BLaER1 treated with 17β-estradiol and CSF1 and Interleukin-3, amounts not matched to agents 10 nM and 100 nM (cell line): ENCODE measurements around the gene HMGB1.
"Not testable (repeated sequence)": the region's sequence is repeated elsewhere in the genome, so short reads cannot be mapped to it uniquely, and the experiment has no call there.

Source experiments
- H3K27ac ChIP-seq, 11 experiments: shearing (Covaris generic); formaldehyde crosslinking; 2 replicates each; pipeline ENCODE4 v1.8.1; 2022
- H3K27me3 ChIP-seq, 11 experiments: shearing (Covaris generic); formaldehyde crosslinking; 2 replicates each; pipeline ENCODE4 v1.8.1; 2022
- H3K36me3 ChIP-seq, 11 experiments: shearing (Covaris generic); formaldehyde crosslinking; 2 replicates each; pipeline ENCODE4 v1.8.1; 2022
- H3K4me1 ChIP-seq, 10 experiments: shearing (Covaris generic); formaldehyde crosslinking; 2 replicates each; pipeline ENCODE4 v1.8.1; 2022
- H3K4me2 ChIP-seq, 11 experiments: shearing (Covaris generic); formaldehyde crosslinking; 2 replicates each; pipeline ENCODE4 v1.8.1; 2022
- H3K4me3 ChIP-seq, 10 experiments: shearing (Covaris generic); formaldehyde crosslinking; 2 replicates each; pipeline ENCODE4 v1.8.1; 2022
- H3K9ac ChIP-seq, 11 experiments: shearing (Covaris generic); formaldehyde crosslinking; 2 replicates each; pipeline ENCODE4 v1.8.1; 2022
- H3K9me3 ChIP-seq, 11 experiments: shearing (Covaris generic); formaldehyde crosslinking; replicated peaks in 1 of 11; 2 replicates each; pipeline ENCODE4 v1.8.1; 2022
- H4K20me1 ChIP-seq, 11 experiments: shearing (Covaris generic); formaldehyde crosslinking; 2 replicates each; pipeline ENCODE4 v1.8.1; 2022
- Cebpa-rat ChIP-seq, 11 experiments: shearing (Covaris generic); IDR thresholded peaks; 2 replicates each; pipeline ENCODE4 v1.8.1; 2022

The HMGB1 gene

GRCh38 chr13:30443957-30444404 is 21.8 kb downstream of the HMGB1 start:
- Histone ChIP-seq H3K27me3 (no peaks in the 10 kb centered on the region), H3K27ac (peak overlapping the region in 9 of 11 experiments; percentile 35 to 96 (median 89); a peak in 17 of 22 replicates), H3K4me1 (peaks cover 44 to 81% (median 77%) of the 10 kb centered on the region in 10 experiments), H3K36me3 (peaks cover 0 to 6% (median 0%) of the 10 kb centered on the region in 11 experiments; a peak in 5 of 22 replicates), H4K20me1 (no peaks in the 10 kb centered on the region), H3K4me2 (peak overlapping the region; percentile 47 to 95 (median 93)), H3K9me3 (peaks cover 0 to 29% (median 10%) of the 10 kb centered on the region in 11 experiments; a peak in 13 of 22 replicates), H3K4me3 (peak overlapping the region in 8 of 10 experiments; percentile 22 to 68 (median 38); a peak in 10 of 20 replicates), H3K9ac (peak overlapping the region in 9 of 11 experiments; percentile 49 to 92 (median 79); a peak in 17 of 22 replicates)
- peak in 1 of 11 experiments; percentile 37; a peak in 1 of 22 replicates for TF ChIP-seq Cebpa-rat (IDR thresholded peaks at IDR 0.05)

DNA sequence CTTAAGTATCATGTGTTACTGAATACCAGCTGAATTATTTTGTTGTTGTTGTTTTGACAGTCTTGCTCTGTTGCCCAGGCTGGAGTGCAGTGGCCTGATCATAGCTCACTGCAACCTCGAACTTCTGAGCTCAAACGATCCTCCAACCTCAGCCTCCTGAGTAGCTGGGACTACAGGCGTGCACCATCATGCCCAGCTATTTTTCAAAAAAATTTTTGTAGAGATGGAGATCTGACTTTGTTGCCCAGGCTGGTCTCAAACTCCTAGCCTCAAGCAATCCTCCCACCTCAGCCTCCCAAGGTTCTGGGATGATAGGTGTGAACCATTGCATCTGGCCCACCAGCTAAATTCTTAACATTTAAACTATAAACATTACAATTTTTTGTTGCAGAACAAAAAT is 22.2 kb downstream of the HMGB1 start:
- Histone ChIP-seq H3K4me3 (peak overlapping the region in 5 of 10 experiments; percentile 35 to 68 (median 43); a peak in 6 of 20 replicates), H3K4me1 (peaks cover 44 to 81% (median 75%) of the 10 kb centered on the region in 10 experiments), H3K4me2 (peak overlapping the region; percentile 47 to 95 (median 93)), H3K9me3 (peaks cover 0 to 29% (median 10%) of the 10 kb centered on the region in 11 experiments; a peak in 13 of 22 replicates), H3K9ac (peak overlapping the region in 9 of 11 experiments; percentile 49 to 92 (median 79); a peak in 14 of 22 replicates), H3K27ac (peak overlapping the region in 9 of 11 experiments; percentile 35 to 96 (median 89); a peak in 17 of 22 replicates)
- not testable (repeated sequence) for H4K20me1 ChIP-seq, H3K27me3 ChIP-seq, H3K36me3 ChIP-seq

DNA sequence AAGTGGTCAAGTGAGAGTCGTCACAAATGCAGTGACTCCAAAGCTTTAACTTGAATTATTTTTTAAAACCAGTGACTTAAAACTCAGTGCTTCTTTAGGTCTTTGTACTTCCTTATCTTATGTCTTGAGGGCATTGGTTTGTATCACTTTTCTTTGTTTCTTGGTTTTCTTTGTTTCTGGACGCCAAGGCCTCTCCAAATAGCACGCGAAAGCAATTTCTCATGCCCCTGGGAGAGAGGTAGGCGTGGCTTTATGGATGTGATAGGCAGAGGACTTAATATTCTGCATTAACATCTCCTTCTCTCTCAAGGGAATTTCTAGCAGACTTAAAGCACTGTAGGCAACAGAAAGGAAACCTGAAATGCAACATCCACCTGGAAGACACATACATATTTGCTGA is 22.8 kb downstream of the HMGB1 start:
- Histone ChIP-seq H3K9me3 (peaks cover 0 to 29% (median 10%) of the 10 kb centered on the region in 11 experiments; a peak in 13 of 22 replicates), H3K27me3 (no peaks in the 10 kb centered on the region), H3K27ac (peak overlapping the region in 8 of 11 experiments; percentile 84 to 96 (median 92); a peak in 15 of 22 replicates), H3K9ac (peak overlapping the region in 6 of 11 experiments; percentile 76 to 92 (median 88); a peak in 6 of 22 replicates), H3K4me2 (peak overlapping the region; percentile 47 to 95 (median 93); a peak in 21 of 22 replicates), H4K20me1 (no peaks in the 10 kb centered on the region), H3K36me3 (no peaks in the 10 kb centered on the region), H3K4me3 (no peak overlapping the region), H3K4me1 (peaks cover 44 to 80% (median 70%) of the 10 kb centered on the region in 10 experiments)
- TF ChIP-seq Cebpa-rat (IDR thresholded peaks at IDR 0.05): no peak

DNA sequence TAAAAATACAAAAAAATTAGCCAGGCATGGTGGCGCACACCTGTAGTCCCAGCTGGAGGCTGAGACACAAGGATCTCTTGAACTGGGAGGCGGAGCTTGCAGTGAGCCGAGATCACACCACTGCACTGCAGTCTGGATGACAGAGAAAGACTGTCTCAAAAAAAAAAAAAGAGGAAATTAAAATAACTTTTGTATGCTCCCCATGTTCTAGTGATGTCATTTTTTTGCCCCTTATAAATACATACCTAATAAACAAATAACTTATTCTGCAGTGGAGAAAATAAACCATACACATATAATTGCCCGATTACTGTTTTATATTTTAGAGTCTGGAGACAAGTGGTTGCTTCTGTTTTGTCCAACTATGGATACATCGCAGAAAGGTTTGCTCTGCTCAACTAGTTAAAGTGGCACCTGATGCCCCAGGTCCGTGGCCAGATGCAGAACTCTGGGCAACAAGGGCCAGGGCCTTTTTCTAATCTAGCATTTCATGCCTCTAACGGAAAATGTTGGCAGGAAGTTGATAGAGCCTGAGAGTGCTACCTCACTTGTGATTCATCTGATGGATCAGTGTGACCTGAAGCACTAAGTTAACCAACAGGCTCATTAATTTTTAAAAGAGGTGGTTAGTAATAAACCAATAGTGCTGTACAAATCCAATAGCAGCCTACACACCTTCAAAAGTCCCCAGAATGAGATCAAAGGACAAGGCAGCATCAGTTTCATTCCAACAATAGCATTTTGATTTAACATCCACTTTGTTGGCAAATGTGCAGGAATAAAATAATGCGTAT is 24.6 kb downstream of the HMGB1 start:
- Histone ChIP-seq H3K27ac (peak overlapping the region in 4 of 11 experiments; percentile 1 to 42 (median 6); a peak in 3 of 22 replicates), H3K4me1 (peaks cover 40 to 62% (median 52%) of the 10 kb centered on the region in 10 experiments), H3K4me3 (no peak overlapping the region), H4K20me1 (no peaks in the 10 kb centered on the region), H3K4me2 (peak overlapping the region in 9 of 11 experiments; percentile 15 to 95 (median 83); a peak in 16 of 22 replicates), H3K9me3 (peaks cover 0 to 29% (median 10%) of the 10 kb centered on the region in 11 experiments; a peak in 13 of 22 replicates), H3K36me3 (no peaks in the 10 kb centered on the region), H3K27me3 (no peaks in the 10 kb centered on the region), H3K9ac (no peak overlapping the region)
- TF ChIP-seq Cebpa-rat (IDR thresholded peaks at IDR 0.05): no peak

- Histone ChIP-seq H3K9me3 (peaks cover 0 to 29% (median 10%) of the 10 kb centered on the region in 11 experiments; a peak in 13 of 22 replicates), H3K4me2 (0 out of 22 replicates have a peak overlapping the region, but pooled peaks of 2 of the 11 experiments have one; percentile 3 to 15), H3K4me3 (no peak overlapping the region), H3K9ac (no peak overlapping the region), H3K27ac (no peak overlapping the region), H3K4me1 (peaks cover 12 to 36% (median 28%) of the 10 kb centered on the region in 10 experiments; a peak in 19 of 20 replicates), H4K20me1 (no peaks in the 10 kb centered on the region), H3K27me3 (no peaks in the 10 kb centered on the region), H3K36me3 (no peaks in the 10 kb centered on the region)
- no peak for TF ChIP-seq Cebpa-rat (IDR thresholded peaks at IDR 0.05)
Measured at GRCh38 chr13:30438286-30438685, 27.4 kb downstream of the HMGB1 start.

GRCh38 chr13:30437177-30437576 is 28.6 kb downstream of the HMGB1 start:
- H3K4me1 ChIP-seq: peaks cover 5 to 25% (median 17%) of the 10 kb centered on the region in 10 experiments; a peak in 17 of 20 replicates
- no peak overlapping the region for H3K9ac ChIP-seq
- no peak overlapping the region for H3K4me2 ChIP-seq
- H3K27ac ChIP-seq: no peak overlapping the region
- H3K27me3 ChIP-seq: no peaks in the 10 kb centered on the region
- H4K20me1 ChIP-seq: no peaks in the 10 kb centered on the region
- H3K36me3 ChIP-seq: no peaks in the 10 kb centered on the region
- H3K4me3 ChIP-seq: no peak overlapping the region
- TF ChIP-seq Cebpa-rat (IDR thresholded peaks at IDR 0.05): no peak
- H3K9me3 ChIP-seq: peaks cover 0 to 25% (median 6%) of the 10 kb centered on the region in 11 experiments; a peak in 13 of 22 replicates

DNA sequence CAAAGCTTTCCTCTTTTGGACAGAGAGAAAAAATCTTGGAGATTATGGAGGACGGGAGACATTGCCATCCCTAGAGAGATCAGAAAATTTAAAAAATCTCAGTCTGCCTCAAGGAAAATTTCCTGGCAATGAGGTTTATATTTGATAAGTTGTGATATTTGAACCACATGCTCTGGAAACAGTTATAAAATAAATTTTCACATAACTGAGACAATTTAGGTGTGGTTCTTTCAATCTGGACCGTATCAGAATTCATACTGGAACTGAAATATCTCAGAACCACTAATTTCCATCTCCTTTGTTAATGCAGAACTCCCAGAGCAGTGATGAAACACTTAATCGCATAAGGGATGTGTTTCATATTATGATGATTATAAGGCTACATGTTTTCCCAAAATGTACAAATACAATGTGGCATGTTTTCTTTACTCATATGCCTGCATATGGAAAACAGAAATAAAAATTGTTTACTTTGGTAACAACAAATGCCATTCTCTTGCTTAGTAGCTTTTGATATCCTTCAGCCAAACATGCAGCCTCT is 29.8 kb downstream of the HMGB1 start:
- Histone ChIP-seq H3K9ac (no peak overlapping the region), H3K36me3 (no peaks in the 10 kb centered on the region), H3K4me1 (peaks cover 9 to 22% (median 15%) of the 10 kb centered on the region in 10 experiments), H3K4me2 (no peak overlapping the region), H3K27ac (no peak overlapping the region), H3K4me3 (no peak overlapping the region), H3K27me3 (no peaks in the 10 kb centered on the region), H4K20me1 (no peaks in the 10 kb centered on the region), H3K9me3 (peaks cover 0 to 14% (median 0%) of the 10 kb centered on the region in 11 experiments; a peak in 5 of 22 replicates)
- no peak for TF ChIP-seq Cebpa-rat (IDR thresholded peaks at IDR 0.05)

DNA sequence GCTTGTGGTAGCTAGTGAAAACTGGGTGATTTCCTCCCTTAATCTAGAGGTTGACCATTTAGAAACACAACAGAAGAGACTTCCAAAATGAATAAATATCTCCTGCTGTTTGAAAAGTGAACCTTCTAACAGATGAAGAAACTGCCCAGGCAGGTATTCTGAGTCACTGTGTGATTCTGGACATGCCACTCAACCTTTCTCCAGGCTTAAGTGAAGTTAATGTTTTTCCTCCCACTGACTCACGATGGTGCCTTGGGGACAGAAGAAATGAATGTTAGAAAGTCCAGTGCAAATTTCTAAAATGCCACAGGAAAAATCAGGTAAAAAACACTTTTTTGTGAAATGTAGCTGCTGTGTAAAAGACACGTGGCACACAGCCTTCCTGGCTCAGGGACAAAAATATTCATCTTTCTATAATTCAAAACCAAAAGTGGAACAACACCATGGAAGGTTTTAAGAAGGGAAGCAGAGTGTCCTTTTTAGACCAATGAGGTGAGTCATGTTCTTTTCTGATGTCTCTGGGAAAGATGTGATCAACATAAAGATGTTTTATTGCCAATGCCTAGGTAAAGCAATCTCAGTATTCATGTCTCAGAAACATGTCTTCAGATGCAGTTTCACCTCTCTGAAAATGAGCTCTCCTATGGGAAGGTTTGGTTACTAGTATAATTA is 34.3 kb downstream of the HMGB1 start:
- H4K20me1 ChIP-seq: no peaks in the 10 kb centered on the region
- H3K27me3 ChIP-seq: no peaks in the 10 kb centered on the region
- TF ChIP-seq Cebpa-rat (IDR thresholded peaks at IDR 0.05): no peak
- no peak overlapping the region for H3K27ac ChIP-seq
- H3K4me3 ChIP-seq: no peak overlapping the region
- peak overlapping the region; percentile 8 to 73 (median 50); a peak in 19 of 22 replicates for H3K4me2 ChIP-seq
- no peak overlapping the region for H3K9ac ChIP-seq
- no peaks in the 10 kb centered on the region for H3K36me3 ChIP-seq
- H3K9me3 ChIP-seq: peaks cover 0 to 12% (median 0%) of the 10 kb centered on the region in 11 experiments; a peak in 4 of 22 replicates
- H3K4me1 ChIP-seq: peaks cover 19 to 28% (median 22%) of the 10 kb centered on the region in 10 experiments
